Stimulated activated CD8-positive, alpha-beta memory T cell treated with anti-CD3 and anti-CD28 coated beads, Interleukin-15, amount 100 ng/mL, for 24 hours (primary cell): ENCODE results near the gene ACADS.

ENCODE experiments used
- DNase-seq: peaks from one replicate; pipeline ENCODE4 v3.0.0-alpha.2; 2020; ENCODE audit warnings: low read depth

ACADS gene

DNA sequence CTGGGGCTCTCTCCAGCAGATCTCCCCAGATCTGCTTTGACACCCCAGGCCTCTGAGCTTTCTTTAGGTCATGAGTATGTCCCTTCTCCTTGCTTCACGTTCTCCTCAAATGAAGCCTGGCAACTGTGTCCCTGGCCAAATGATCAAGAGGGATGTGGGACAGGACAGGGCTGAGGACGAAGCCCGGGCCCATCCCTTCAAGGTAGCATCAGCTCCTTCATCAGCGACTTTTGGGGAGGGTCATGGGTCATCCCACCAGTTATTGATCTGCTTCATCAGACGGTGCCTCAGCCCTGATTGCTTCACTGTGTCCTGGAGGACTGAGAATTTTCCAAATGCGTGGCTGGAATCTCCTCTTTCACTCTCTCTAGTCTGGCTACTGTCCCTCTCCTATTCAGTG lies 32.3 kb downstream of the ACADS start:
- DNase-seq = no peak

GRCh38 chr12:120758798-120759590 lies 33.4 kb downstream of the ACADS start:
- no peak for DNase-seq

- no peak for DNase-seq
Measured at GRCh38 chr12:120759591-120760348, 34.1 kb downstream of the ACADS start.

GRCh38 chr12:120760349-120761254 lies 35.0 kb downstream of the ACADS start:
- DNase-seq = no peak

GRCh38 chr12:120761519-120761934 lies 35.9 kb downstream of the ACADS start:
- DNase-seq = no peak

- DNase-seq = no peak
Measured at GRCh38 chr12:120762086-120762485, 36.5 kb downstream of the ACADS start.

DNA sequence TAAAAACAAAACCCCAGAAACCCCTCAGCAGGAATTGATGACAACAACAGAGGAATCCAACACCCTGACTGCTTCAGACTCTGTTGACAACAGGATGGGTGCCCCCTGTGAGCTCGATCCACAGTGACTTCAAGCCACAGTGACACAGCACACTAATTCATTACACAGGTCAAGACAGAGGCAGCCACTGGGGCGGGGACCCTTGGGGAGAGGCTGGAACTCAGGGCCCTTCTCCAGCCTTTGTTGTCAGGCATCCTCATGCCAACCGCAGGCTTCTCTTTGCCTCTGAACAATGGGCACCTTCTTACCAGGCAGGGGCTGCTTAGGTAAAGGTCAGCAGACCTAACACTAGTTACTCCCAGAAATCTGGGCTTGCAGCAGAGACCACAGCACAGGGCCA lies 37.6 kb downstream of the ACADS start:
- DNase-seq = no peak

DNA sequence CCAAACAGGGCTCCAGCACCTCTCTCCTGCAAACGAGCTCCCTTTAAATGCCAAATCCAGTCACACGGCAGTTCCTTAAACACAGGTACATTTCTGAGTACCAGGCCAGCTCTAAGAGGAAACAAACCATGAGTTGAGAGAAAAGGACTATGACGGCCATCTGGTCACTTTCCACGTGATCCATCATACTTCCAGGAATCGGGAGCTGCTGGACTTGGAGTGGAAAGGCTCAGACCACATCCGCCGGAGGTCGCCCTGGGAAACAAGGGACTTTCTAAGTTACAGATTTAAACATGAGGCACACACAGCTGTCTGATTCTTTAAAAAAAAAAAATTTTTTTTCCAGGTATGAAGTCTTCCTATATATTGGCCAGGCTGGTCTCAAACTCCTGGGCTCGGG lies 39.2 kb downstream of the ACADS start:
- no peak for DNase-seq

GRCh38 chr12:120766566-120766965 lies 40.9 kb downstream of the ACADS start:
- DNase-seq = no peak

- DNase-seq = no peak
Measured at GRCh38 chr12:120767071-120768024, 41.7 kb downstream of the ACADS start.

- DNase-seq = no peak
Measured at GRCh38 chr12:120771097-120771496, 45.5 kb downstream of the ACADS start.

DNA sequence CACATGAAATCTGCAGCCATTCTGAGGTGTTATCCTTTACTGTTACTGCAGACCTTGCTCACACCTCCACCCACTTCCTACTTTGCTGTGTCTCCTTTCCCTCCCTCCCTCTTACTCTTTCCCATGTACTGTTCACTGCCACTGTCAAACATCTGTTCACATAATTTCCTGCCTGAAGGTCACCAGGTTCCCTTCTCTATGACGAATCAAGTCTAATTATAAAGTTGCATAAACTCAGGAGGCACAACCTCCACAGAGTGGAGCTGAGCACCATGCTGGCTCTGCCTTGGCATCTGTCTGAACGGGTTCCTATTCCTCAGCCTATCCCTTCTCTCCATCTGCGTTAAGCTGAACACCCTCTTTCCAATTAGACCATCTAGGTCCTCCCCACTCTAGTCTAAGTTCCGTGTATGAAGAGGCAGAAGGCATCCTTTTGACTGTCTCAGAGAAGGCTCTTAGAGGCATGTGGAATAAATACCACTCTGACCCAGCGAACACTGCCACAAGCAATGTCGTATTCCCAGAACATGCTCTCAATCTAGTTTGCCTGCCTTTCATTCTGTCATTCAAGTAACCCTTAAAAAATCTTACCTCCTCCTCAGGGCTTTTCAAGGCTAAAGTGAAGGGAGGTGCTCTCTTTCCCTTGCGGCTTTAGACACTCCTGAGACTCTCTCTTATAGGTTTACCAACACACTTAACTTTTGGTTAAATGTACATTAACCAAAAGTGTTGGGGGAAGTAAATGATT lies 48.7 kb downstream of the ACADS start:
- DNase-seq = no peak

- no peak for DNase-seq
Measured at GRCh38 chr12:120775862-120776552, 50.4 kb downstream of the ACADS start.

- no peak for DNase-seq
Measured at GRCh38 chr12:120783197-120783596, 57.6 kb downstream of the ACADS start.

DNA sequence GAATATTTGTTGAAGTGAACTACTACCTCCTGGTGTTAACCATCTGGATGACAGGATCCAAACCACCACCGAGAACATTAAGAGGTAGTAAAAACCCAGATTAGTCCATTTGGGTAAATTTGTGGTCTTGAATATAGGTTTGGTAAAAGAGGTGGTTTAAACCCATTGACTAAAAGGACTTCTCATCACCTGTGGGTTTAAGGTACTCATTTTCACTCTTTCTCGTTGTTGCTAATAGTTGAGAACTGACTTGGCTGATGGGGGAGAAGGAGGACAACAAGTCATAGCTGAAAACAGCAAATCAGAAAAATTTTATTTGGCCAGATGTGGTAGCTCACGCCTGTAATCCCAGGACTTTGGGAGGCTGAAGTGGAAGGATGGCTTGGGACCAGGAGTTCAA lies 59.2 kb downstream of the ACADS start:
- no peak for DNase-seq

DNA sequence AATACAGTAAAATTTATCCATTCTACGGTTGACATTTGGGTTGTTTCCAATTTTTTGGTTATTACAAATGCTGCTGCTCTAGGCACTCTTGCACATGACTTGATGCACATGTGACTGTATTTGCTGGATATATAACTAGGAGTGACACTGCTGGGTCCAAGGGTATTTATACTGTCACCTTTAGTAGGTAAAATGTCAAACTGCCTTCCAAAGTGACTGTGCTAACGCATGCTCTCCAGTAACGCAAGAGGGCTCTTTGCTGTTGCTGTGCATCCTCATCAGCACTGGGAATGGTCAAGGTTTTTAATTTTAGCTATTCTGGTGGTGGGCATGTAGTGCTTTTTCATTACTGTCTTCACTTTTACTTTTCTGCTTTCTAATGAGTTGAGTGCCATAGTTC lies 62.3 kb downstream of the ACADS start:
- DNase-seq = no peak
